Natural killer cell treated with Interleukin-12 subunit alpha and Interleukin-12 subunit beta and Interleukin-15 and Interleukin-18, amount 100 ng/mL, for 72 hours (primary cell): ENCODE data around the gene FGGY. TPM values are rescaled to one million over a fixed set of nuclear protein-coding genes. Genes with fewer than 3 reads are reported as not detected.

ENCODE experiments used
- ATAC-seq, 2 donors: fragments of 150-1000 bp; cut with Tn5 transposase in 1 of 2; sonication (Bioruptor Pico), chemical (Tn5 transposase) in 1 of 2; 2 replicates each; pipeline ENCODE4 v1.10.0; 2021
- DNase-seq: peaks from one replicate; pipeline ENCODE4 v3.0.0; 2022; ENCODE audit warnings: low spot score
- H3K27ac Mint-ChIP-seq, 2 donors: 1 replicate in 1 of 2; 2 replicates in 1 of 2; pipeline ENCODE4 v1.8.0; 2022; ENCODE audit warnings: mixed read lengths in 2 of 2, mild to moderate bottlenecking in 1 of 2, moderate library complexity in 1 of 2
- H3K27me3 Mint-ChIP-seq, 2 donors: 1 replicate in 1 of 2; 2 replicates in 1 of 2; pipeline ENCODE4 v1.8.0; 2022; ENCODE audit warnings: mixed read lengths in 2 of 2
- H3K36me3 Mint-ChIP-seq: one replicate; pipeline ENCODE4 v1.8.0; 2022; ENCODE audit warnings: mixed read lengths
- H3K4me1 Mint-ChIP-seq, 2 donors: 1 replicate in 1 of 2; 2 replicates in 1 of 2; pipeline ENCODE4 v1.8.0; 2022; ENCODE audit warnings: low read depth in 2 of 2, mixed read lengths in 2 of 2, mild to moderate bottlenecking in 1 of 2
- H3K4me3 Mint-ChIP-seq: one replicate; pipeline ENCODE4 v1.8.0; 2022; ENCODE audit warnings: mixed read lengths
- H3K9me3 Mint-ChIP-seq: 2 replicates; pipeline ENCODE4 v1.8.0; 2022; ENCODE audit warnings: mixed read lengths
- total RNA-seq, 2 donors: library from RNA; stranded (reverse); gene quantifications; one replicate each; pipeline ENCODE4 v1.2.3, GENCODE V29; 2022

Gene FGGY
- total RNA-seq, 2 donors from 2014 or later: 10.9 to 11.9 TPM

DNA sequence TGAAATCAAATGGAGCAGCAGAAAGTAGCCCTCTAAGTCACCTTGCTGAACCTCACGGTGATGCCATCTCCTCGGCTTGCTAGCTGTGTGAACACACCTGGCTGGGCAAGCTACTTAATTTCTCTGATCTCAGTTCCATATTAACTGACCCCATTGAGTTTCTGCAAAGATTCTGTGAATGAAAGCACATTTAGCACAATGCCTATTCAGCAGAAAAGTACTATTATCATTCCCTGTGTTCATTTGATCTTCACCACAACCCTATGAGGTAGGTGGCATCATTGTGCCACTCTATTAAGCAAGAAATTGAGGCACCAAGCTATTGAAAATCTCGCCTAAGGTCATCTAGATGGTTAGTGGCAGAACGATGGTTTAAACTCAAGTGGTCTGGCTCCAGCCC, 387.8 kb downstream of the FGGY start:
- H3K4me3 Mint-ChIP-seq: no peak overlapping the region
- H3K36me3 Mint-ChIP-seq: no peaks in the 10 kb centered on the region

DNA sequence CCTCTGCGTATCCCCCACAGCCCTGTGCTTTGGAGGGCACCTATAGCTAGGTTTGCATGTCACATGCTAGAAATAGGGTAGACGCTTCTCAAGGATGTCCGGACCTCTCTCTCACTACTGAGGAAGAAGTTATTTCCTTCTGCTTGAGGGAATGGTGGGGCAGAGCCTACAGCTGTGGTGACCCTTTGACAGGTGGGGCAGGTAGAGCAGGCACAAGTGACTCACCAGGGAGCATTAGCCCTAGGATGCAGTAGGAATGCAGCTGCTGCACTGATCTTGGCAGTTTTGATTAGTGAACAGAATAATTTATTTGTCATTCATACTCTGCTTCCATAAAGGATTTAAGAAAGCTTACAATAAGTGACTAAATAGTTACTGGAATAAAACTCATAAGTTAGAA, 388.2 kb downstream of the FGGY start:
- Mint-ChIP-seq H3K27me3 (no peaks in the 10 kb centered on the region), H3K36me3 (no peaks in the 10 kb centered on the region), H3K9me3 (no peaks in the 10 kb centered on the region), H3K4me3 (no peak overlapping the region), H3K27ac (no peak overlapping the region), H3K4me1 (peaks cover 0 to 4% of the 10 kb centered on the region in 2 donors)
- DNase-seq: no peak
- ATAC-seq: no peak

More for the DNA sequence above, 387.8 kb downstream of the FGGY start:
- Mint-ChIP-seq H3K9me3 (no peaks in the 10 kb centered on the region), H3K27me3 (no peaks in the 10 kb centered on the region), H3K27ac (no peak overlapping the region), H3K4me1 (peaks cover 0 to 4% of the 10 kb centered on the region in 2 donors)
- ATAC-seq (no peak), DNase-seq (no peak)

DNA sequence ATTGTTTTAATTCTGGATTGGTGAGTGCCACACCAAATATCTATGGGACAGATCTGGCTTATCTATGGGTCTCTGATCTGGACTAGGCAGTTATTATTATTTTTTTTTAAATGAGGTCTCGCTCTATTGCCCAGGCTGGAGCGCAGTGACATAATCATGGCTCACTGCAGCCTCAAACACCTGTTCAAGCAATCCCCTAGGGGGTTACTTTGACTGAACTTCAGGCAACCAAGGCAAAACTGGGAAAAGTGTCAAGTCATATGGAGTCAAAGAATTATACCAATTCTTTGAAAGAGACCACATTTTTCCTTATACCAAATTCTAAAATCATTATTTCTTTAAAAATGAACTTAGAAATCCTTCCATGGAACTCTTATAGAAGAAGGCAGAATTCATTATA, 388.8 kb downstream of the FGGY start:
- no peak for ATAC-seq
- Mint-ChIP-seq H3K27ac (no peak overlapping the region), H3K9me3 (no peaks in the 10 kb centered on the region), H3K4me3 (no peak overlapping the region), H3K27me3 (no peaks in the 10 kb centered on the region), H3K36me3 (no peaks in the 10 kb centered on the region), H3K4me1 (peaks cover 0 to 4% of the 10 kb centered on the region in 2 donors)
- DNase-seq: no peak

DNA sequence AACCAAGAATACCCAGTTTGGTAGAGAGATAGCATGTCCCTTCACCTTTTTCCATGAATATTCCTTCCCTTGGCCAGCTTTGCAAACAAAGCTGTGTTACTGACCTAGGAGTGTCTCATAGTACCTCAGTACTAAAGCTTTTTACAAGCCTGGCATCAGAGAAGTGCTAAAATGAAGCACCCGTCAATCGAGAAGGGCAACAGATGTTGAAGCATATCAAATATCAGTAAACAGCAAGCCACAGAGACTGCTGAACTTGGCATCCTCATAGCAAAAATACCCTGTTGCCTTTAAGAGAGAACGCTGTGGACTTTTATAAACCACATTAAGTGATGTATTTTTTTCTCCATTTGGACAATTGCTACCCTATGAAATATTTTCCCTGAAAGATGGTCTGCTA, 389.3 kb downstream of the FGGY start:
- H3K27me3 Mint-ChIP-seq: no peaks in the 10 kb centered on the region
- H3K27ac Mint-ChIP-seq: no peak overlapping the region
- DNase-seq (no peak), ATAC-seq (no peak)
- no peaks in the 10 kb centered on the region for H3K9me3 Mint-ChIP-seq
- H3K36me3 Mint-ChIP-seq: no peaks in the 10 kb centered on the region
- no peak overlapping the region for H3K4me3 Mint-ChIP-seq
- H3K4me1 Mint-ChIP-seq: peaks cover 0 to 4% of the 10 kb centered on the region in 2 donors

DNA sequence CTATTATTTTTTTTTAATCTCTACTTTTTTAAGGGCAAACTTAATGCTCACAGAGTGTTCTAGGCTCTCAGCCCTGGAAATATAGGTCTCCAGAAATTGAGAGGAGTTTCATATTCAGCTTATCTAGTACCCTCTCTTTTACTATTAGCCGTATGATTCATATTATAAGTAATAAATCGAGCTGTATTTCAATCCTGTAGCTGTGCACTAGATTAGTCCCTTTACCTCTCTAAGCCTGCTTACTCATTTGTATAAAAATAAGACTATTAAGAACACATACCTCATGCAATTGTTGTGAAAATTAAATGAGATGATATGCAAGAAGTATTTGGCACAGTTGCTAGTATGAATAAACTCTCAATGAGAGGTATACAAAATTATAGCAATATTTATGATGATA, 389.7 kb downstream of the FGGY start:
- Mint-ChIP-seq H3K27ac (no peak overlapping the region), H3K27me3 (no peaks in the 10 kb centered on the region), H3K4me1 (peaks cover 0 to 4% of the 10 kb centered on the region in 2 donors), H3K36me3 (no peaks in the 10 kb centered on the region), H3K4me3 (no peak overlapping the region), H3K9me3 (no peaks in the 10 kb centered on the region)
- ATAC-seq: no peak
- DNase-seq: no peak

DNA sequence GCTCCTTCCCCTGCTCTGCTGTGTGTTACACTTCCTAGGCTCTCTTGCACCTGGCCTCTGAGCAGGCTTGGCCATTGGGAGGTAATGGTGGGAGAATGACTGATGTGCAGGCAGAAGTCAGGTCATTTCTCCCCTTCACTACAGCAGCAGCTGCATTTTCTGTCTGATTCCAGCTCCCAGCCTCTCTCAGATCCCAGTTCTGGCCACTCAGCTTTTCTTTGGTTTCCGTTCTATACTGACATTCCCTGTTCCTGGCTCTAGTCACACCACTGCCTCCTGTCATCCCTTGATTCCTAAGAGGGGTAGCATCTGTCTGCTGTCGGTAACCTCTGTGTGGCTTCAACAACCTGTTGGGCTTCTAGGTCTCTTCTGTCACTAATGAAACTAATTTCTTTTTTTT, 390.2 kb downstream of the FGGY start:
- Mint-ChIP-seq H3K4me1 (peaks cover 0 to 4% of the 10 kb centered on the region in 2 donors), H3K4me3 (no peak overlapping the region), H3K27ac (no peak overlapping the region), H3K36me3 (no peaks in the 10 kb centered on the region), H3K27me3 (no peaks in the 10 kb centered on the region), H3K9me3 (no peaks in the 10 kb centered on the region)
- ATAC-seq (no peak), DNase-seq (no peak)

DNA sequence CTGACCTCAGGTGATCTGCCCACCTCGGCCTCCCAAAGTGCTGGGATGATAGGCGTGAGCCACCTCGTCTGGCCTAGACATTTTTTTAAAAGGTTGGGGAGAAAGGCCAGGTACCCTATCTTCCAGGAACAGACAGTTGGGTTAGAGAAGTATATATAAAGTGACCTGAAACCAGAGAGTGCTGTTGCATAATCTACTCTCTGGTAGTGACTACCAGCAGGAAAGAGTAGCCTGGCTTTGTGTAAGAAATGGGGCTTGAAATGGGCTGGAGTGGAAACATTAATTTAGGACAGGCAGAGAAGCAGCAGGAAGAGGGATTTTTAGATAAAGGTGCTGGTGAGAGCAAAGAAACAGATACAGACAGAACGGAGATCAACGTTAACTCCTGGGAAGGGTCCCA, 392.1 kb downstream of the FGGY start:
- Mint-ChIP-seq H3K27ac (no peak overlapping the region), H3K9me3 (no peaks in the 10 kb centered on the region), H3K4me3 (no peak overlapping the region), H3K36me3 (no peaks in the 10 kb centered on the region), H3K4me1 (peaks cover 4 to 10% of the 10 kb centered on the region in 2 donors), H3K27me3 (no peaks in the 10 kb centered on the region)
- DNase-seq (no peak), ATAC-seq (no peak)

DNA sequence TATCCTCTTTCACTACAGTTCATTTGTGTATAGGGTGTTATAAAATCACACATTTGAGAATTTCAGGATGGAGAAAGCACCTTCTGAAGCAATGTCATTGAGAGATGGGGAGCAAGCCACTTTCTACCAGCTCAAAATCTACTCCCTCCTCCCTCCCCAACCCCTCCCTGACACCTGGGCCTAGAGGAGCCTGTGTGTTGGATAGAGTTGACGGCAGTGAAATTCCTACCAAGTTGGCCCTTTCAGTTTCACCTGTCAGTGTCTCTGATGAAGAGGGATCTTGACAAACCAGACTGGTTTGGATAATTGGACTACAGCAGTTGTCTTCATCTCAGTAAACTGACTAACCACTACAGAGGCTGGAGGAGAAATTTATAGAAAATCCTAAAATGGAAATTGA, 392.8 kb downstream of the FGGY start:
- no peak for ATAC-seq
- Mint-ChIP-seq H3K4me1 (peaks cover 4 to 10% of the 10 kb centered on the region in 2 donors), H3K36me3 (no peaks in the 10 kb centered on the region), H3K27me3 (no peaks in the 10 kb centered on the region), H3K27ac (no peak overlapping the region), H3K4me3 (no peak overlapping the region), H3K9me3 (no peaks in the 10 kb centered on the region)
- no peak for DNase-seq

DNA sequence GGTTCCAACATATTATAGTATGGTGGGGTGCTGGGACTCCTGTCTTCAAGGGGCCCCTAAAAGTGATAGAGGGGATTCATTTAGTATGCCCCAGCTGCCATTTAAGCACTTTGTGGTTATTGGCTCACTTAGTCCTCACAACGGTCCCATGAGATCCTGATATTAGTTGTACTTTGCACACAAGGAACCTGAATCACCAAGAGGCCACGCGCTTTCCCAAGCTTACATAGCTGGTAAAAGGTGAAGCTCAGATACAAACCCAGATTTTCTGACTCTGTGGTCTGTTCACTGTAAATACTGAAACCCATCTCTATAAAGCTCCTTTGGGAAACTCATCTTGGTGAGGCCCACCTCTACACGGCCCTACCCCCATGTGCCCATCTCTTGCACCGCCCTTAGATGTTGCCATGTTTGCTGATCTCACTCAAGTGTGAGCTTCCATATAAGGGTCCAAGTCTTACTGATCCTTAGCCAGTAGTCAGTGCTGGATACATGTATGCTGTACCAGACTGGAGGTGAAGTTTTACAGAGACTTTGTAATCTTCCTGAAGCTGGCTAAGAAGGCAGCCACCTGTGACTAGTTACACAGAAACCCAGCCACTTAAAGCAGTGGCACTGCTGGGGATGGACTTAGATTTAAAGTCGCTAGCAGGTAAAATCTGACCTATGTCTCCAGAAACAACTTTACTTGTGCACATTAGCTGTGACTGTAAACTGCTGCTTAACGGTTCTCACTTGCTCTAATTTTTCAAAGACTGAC, 393.5 kb downstream of the FGGY start:
- Mint-ChIP-seq H3K27ac (no peak overlapping the region), H3K27me3 (no peaks in the 10 kb centered on the region), H3K9me3 (no peaks in the 10 kb centered on the region)

DNA sequence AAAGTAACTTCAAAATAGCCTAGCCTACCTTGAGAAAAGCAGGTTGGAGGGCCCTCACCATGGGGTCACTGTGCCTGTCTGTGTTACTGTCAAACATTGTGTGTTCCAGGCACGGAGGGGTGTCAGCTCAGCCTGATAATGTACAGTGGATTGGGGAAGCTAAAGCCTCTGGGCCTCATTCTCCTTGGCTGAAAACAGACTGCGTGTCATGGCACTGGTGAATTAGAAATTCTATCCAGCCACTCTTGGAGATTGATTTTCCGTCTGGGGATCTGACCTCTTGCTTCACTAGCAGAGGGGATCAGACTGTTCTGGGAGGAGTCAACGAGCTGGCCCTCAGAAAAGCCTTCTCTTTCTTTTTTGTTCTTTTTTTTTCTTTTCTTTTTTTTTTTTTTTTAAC, 394.4 kb downstream of the FGGY start:
- no peaks in the 10 kb centered on the region for H3K9me3 Mint-ChIP-seq
- no peak overlapping the region for H3K4me3 Mint-ChIP-seq
- H3K4me1 Mint-ChIP-seq: peaks cover 4 to 11% of the 10 kb centered on the region in 2 donors
- no peak for ATAC-seq
- no peaks in the 10 kb centered on the region for H3K36me3 Mint-ChIP-seq
- no peaks in the 10 kb centered on the region for H3K27me3 Mint-ChIP-seq
- DNase-seq: no peak
- no peak overlapping the region for H3K27ac Mint-ChIP-seq

More for the DNA sequence above, 393.5 kb downstream of the FGGY start:
- ATAC-seq: no peak
- Mint-ChIP-seq H3K4me3 (no peak overlapping the region), H3K4me1 (peaks cover 4 to 10% of the 10 kb centered on the region in 2 donors), H3K36me3 (no peaks in the 10 kb centered on the region)
- no peak for DNase-seq

DNA sequence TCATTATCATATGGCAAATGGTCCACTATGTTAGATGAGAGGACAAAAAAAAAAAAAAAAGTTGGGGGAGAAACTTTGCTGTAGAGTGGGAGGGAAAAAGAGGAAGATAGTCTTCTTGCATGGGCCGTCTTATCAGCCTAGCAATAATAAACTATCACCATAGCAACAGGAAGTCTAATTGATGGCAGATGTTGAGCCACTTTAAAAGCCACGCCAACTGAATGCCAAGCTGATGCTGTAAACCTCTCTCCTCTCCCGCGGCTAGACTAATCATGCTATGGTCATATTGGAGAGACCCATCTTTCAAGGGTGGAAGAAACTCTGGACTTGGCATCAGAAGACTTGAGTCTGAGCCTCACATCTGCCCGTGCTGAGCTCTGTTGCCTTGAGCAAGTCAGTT, 395.7 kb downstream of the FGGY start:
- Mint-ChIP-seq H3K27ac (no peak overlapping the region), H3K9me3 (no peaks in the 10 kb centered on the region), H3K4me1 (peaks cover 16 to 24% of the 10 kb centered on the region in 2 donors), H3K36me3 (no peaks in the 10 kb centered on the region), H3K27me3 (no peaks in the 10 kb centered on the region), H3K4me3 (no peak overlapping the region)
- DNase-seq (no peak), ATAC-seq (no peak)

DNA sequence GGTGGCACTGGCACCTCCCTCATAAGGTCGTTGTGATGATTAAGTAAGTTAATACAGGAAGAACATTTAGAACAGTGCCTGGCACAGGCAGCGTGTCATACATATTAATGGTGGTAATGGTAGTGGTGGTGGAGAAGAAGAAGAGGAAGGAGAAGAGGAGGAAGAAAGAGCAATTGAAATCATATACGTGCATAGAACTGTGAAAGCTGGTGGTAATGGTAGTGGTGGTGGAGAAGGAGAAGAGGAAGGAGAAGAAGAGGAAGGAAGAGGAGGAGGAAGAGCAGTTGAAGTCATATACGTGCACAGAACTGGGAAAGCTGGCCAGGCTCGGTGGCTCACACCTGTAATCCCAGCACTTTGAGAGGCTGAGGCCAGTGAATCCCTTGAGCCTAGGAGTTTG, 396.5 kb downstream of the FGGY start:
- H3K36me3 Mint-ChIP-seq: no peaks in the 10 kb centered on the region
- no peaks in the 10 kb centered on the region for H3K27me3 Mint-ChIP-seq
- H3K4me3 Mint-ChIP-seq: no peak overlapping the region
- peaks cover 21 to 31% of the 10 kb centered on the region in 2 donors for H3K4me1 Mint-ChIP-seq
- ATAC-seq (no peak), DNase-seq (no peak)
- H3K27ac Mint-ChIP-seq: no peak overlapping the region
- no peaks in the 10 kb centered on the region for H3K9me3 Mint-ChIP-seq

DNA sequence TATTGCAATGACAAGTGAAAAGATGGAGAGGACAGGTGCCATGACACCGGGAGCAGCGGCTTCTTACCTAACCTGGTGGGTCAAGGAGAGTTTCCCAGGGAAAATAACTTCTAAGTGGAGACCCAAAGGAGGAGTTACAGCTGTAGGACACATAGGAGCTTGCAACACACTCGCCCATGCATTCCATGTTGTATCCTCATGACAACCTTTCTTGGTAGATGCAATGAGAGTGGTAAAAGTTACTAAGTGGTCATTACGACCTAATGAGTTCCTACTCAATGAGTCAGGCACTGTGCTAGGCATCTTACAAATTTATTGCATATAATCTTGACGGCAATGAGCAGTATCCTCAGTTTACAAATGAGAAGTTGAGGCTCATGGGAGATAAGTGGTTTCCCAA, 398.4 kb downstream of the FGGY start:
- no peaks in the 10 kb centered on the region for H3K27me3 Mint-ChIP-seq
- DNase-seq: no peak
- no peak for ATAC-seq
- no peak overlapping the region for H3K4me3 Mint-ChIP-seq
- H3K36me3 Mint-ChIP-seq: no peaks in the 10 kb centered on the region
- no peaks in the 10 kb centered on the region for H3K9me3 Mint-ChIP-seq
- peaks cover 27 to 30% of the 10 kb centered on the region in 2 donors for H3K4me1 Mint-ChIP-seq
- H3K27ac Mint-ChIP-seq: no peak overlapping the region

DNA sequence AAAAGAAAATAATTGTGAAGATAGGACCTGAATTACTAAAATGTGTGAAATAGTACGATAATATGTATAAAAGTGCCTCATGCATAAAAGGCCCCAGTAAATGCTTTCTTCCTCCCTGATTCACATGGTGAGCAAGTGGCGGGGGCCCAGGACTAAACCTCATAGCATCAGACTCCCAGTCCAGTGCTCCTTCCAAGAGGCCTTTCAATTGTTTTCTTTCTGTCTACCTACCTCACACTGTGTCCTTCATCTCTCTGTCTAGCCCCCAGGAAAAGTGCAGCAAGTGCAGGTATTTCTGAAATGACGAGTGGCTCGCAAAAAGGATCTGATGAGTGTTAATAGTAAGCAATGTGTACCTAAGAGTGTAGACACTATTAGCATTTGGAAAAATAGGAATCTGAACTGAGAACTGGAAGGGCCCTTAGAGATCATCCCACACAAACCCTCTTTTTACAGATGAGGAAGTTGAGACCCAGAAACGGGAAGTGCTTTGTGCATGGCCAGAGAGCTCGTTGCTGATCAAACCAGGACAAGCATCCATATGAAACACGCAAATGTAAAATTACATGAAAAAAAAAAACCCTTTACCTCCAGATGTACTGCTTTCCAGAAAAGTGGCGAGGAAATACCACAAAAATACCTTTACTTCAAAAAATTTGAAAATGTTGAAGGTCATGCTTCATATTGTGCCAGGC, 399.7 kb downstream of the FGGY start:
- H3K9me3 Mint-ChIP-seq: no peaks in the 10 kb centered on the region
- DNase-seq: no peak
- H3K36me3 Mint-ChIP-seq: no peaks in the 10 kb centered on the region
- H3K4me1 Mint-ChIP-seq: peaks cover 27 to 30% of the 10 kb centered on the region in 2 donors
- peak overlapping the region; percentile 47 to 55 for H3K27ac Mint-ChIP-seq
- H3K27me3 Mint-ChIP-seq: no peaks in the 10 kb centered on the region
- H3K4me3 Mint-ChIP-seq: peak overlapping the region; percentile 73
- peak in 1 of 2 donors; percentile 9 for ATAC-seq
